Occipital lobe (tissue), 2 donors: Measurements from ENCODE around the gene RIPOR2. TPM values are rescaled to one million over a fixed set of nuclear protein-coding genes. Genes with fewer than 3 reads are reported as not detected.

Experiments used
- DNase-seq: peaks from one replicate; lab custom pipeline; 2025; lab: John Stamatoyannopoulos, UW
- total RNA-seq: library from RNA; depleted of rRNA; stranded (reverse); fragments of >200 nt; gene quantifications from one replicate; pipeline ENCODE4 v1.2.3, GENCODE V29; 2014

RIPOR2 gene, protein sequence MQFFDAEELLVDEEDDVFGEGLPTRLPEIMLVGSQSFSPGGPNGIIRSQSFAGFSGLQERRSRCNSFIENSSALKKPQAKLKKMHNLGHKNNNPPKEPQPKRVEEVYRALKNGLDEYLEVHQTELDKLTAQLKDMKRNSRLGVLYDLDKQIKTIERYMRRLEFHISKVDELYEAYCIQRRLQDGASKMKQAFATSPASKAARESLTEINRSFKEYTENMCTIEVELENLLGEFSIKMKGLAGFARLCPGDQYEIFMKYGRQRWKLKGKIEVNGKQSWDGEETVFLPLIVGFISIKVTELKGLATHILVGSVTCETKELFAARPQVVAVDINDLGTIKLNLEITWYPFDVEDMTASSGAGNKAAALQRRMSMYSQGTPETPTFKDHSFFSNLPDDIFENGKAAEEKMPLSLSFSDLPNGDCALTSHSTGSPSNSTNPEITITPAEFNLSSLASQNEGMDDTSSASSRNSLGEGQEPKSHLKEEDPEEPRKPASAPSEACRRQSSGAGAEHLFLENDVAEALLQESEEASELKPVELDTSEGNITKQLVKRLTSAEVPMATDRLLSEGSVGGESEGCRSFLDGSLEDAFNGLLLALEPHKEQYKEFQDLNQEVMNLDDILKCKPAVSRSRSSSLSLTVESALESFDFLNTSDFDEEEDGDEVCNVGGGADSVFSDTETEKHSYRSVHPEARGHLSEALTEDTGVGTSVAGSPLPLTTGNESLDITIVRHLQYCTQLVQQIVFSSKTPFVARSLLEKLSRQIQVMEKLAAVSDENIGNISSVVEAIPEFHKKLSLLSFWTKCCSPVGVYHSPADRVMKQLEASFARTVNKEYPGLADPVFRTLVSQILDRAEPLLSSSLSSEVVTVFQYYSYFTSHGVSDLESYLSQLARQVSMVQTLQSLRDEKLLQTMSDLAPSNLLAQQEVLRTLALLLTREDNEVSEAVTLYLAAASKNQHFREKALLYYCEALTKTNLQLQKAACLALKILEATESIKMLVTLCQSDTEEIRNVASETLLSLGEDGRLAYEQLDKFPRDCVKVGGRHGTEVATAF
- total RNA-seq = 17.8 TPM

- DNase-seq = no peak
These were observed at the start of gene RIPOR2 for GRCh38 chr6:24935366-24936152. RIPOR2 (minus strand) TSS chr6:24935960; CDS start chr6:24935898, 62 bp downstream.

GRCh38 chr6:24985323-24985722 is 49.6 kb upstream of the RIPOR2 start:
- DNase-seq = no peak

DNA sequence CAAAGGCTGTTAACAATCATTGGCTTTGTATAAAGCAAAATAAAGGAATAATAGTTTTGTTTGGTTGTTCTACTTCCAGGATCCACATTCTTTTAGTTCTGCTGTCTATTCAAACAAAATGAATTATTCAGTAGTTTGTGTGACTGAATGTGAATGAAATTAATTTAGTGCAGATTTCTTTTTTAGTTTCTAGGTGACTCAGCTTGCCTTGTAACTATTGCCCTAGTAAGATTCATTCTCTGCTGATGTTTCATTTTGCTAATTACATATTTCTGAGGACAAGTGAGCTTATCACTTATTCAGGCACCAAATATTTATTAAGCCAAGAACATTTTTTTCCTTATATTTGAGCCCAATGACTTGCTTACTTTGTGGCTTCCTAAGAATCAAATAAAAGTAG is 46.5 kb upstream of the RIPOR2 start:
- DNase-seq = no peak

GRCh38 chr6:24981386-24981760 is 45.6 kb upstream of the RIPOR2 start:
- DNase-seq = no peak

- no peak for DNase-seq
These were observed 45.0 kb upstream of the RIPOR2 start for GRCh38 chr6:24980507-24981385.

GRCh38 chr6:24979176-24979575 is 43.4 kb upstream of the RIPOR2 start:
- DNase-seq = no peak

GRCh38 chr6:24974182-24975171 is 38.7 kb upstream of the RIPOR2 start:
- DNase-seq = no peak

DNA sequence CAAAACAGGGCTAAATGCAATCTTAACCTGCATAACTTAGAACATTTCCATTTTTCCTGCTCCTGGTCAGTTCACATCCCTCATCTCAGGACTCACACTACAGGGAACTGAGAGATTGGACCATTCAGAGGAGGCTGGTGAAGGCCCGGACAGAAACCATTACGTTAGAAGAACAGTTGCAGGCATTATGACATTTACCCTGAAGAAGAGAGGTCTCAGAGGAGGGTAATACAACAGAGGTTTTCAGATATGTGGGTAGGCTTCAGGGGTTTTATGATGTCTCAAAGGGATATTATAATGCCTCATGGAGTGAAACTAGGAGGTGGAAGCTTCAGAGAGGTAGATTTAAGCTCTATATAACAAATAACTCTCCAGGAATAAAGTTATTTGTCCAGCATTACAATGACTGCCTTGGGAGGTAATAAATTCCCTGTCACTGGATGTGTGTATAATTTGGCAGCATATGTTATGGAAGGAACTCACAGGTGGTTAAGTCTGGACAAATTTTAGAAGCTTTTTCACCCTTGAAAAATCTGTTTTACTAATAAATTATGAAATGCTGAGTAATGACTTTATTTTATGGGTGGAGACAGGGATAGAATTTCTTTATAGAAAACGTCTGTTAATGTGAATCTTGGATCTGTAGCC is 36.7 kb upstream of the RIPOR2 start:
- DNase-seq = no peak

- no peak for DNase-seq
These were observed 35.3 kb upstream of the RIPOR2 start for GRCh38 chr6:24971067-24971466.

GRCh38 chr6:24969343-24969860 is 33.6 kb upstream of the RIPOR2 start:
- no peak for DNase-seq

GRCh38 chr6:24968783-24969182 is 33.0 kb upstream of the RIPOR2 start:
- no peak for DNase-seq

DNA sequence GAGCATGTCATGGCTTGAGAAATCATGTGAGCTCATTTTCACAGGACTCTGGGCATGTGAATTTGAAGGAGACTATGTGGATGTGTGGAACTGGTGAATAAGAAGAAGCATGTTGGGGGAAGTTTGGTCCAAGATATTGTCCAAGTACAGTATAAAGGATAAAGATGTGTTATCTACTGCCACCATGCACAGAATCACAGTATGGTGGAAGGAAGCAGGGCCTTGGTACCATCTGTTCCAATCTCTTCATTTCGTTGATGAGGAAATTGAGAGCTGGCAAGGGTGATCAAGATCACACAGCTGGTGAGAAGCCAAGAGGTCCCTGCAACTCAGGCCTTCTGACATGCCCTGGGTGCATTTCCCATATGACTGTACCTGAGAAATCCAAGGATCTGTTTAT is 31.5 kb upstream of the RIPOR2 start:
- no peak for DNase-seq

DNA sequence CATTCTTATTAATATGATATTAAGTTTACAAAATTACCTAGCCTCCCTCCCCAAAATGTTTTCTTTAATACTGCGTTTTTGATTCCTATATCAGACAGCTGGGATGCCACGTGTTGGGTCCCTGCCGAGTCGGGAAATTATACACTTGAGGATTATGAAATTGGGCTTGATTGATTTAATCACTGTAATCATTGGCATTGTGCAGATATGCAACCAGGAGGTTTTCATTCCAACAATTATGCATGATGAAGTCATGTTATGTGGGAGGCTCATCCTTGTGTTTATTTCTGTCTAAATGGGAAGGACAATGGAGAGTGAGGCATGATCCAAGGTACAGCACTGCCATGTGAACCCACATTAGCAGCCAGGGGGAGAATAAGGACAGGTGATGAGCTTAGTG is 30.6 kb upstream of the RIPOR2 start:
- DNase-seq = no peak

- no peak for DNase-seq
These were observed 28.3 kb upstream of the RIPOR2 start for GRCh38 chr6:24963887-24964570.

DNA sequence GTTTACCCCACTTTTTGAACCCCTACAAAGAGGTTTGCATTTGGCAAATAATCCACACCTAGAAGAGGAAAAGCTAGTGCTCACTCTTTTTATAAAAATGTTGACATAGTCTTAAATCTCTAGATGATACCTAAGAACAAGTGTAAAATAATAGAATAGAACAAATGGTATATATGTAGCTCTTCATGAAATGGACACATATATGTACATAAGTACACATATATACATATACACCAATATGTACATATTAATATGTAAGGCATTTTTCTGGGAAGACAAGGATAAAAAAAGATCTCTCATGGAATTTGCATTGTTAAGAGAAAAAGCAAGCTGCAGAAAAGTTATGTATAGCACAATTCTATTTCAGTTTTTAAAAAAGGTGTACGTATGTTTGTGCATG is 27.6 kb upstream of the RIPOR2 start:
- no peak for DNase-seq

DNA sequence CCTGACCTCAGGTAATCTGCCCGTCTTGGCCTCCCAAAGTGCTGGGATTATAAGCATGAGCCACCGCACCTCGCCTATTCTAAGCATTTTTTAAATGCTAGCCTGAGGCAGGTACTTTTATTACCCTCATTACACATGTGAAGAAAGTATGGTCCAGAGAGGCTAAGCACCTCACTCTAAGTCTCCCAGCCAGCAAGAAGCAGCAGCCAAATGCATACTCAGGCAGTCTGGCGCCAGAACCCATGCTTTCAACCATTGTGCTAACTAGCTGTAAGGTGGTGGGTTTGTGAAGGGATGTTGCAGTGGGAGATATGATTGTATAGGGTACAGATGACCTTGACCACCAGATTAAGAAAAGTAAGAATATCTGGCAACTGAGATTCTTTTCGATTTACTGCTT is 26.1 kb upstream of the RIPOR2 start:
- no peak for DNase-seq

- no peak for DNase-seq
These were observed 25.3 kb upstream of the RIPOR2 start for GRCh38 chr6:24960991-24961475.

GRCh38 chr6:24959319-24959718 is 23.6 kb upstream of the RIPOR2 start:
- no peak for DNase-seq
